Stimulated activated naive CD8-positive, alpha-beta T cell treated with anti-CD3 and anti-CD28 coated beads, Interleukin-15, Interleukin-2, amounts not matched to agents 100 U/mL and 50 U/mL, for 24 hours (primary cell): ENCODE results near the gene IL1RAPL1.
"Not testable (repeated sequence)": the region's sequence is repeated elsewhere in the genome, so short reads cannot be mapped to it uniquely, and the experiment has no call there.

Experiments used
- ATAC-seq: fragments of 150-1000 bp; cut with Tn5 transposase; one replicate; pipeline ENCODE4 v1.10.0; 2021
- DNase-seq: peaks from one replicate; pipeline ENCODE4 v3.0.0; 2021

IL1RAPL1 gene

DNA sequence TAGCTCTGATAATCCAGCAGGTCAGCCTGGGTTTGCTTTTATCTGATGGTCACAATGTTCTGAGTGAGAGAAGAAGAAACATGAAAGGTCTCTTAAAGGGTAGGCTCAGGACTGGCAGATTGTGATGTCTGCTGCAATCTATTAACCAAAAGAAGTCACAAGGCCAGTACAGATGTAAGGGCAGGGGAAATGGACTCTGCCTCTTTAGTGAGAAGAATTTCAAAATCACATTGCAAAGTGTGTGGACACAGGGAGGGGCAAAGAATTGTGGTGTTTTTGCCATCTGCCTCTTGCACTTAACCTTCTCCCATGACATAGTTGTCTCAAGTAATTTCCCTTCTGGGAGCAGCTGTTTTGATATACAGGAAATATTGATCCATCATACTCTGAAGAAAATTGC, 40.9 kb downstream of the IL1RAPL1 start:
- DNase-seq: no peak
- no peak for ATAC-seq

DNA sequence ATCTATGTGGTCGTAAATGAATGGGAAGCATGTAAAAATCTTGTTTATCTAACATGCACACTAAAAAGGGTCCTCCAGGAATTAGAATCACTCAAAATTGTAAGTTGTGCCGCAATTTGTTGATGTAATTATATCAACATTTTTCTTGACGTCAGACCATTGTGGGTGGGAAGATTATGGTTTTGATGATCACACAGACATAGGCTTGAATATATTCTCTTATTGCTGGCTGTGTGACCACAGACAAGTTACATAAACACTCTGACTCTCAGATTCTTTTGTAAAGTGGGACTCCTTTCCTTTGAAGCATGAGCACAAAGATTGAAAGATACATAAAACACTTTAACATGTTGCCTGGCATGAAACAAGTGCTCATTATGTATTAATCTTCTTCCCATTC, 51.5 kb downstream of the IL1RAPL1 start:
- ATAC-seq (no peak), DNase-seq (no peak)

DNA sequence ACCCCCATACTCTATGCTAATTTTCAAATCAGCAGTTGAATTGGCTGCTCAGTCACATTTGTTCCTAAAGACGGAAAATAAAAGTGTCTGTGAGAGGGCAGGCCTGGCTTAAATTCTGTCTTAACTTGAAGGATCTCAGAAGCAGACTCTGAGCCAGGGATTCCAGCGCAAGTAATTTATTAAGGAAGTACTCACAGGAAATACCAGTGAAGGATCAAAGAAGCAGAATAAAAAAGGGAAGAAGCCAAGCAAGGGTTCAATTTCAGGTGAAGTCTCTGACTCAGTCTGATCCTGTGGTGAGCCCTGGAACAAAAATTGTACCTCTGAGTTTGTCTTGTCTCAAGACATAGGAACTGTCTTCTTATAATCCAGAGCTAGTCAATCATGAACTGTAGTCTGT, 52.2 kb downstream of the IL1RAPL1 start:
- ATAC-seq: no peak
- DNase-seq: no peak

DNA sequence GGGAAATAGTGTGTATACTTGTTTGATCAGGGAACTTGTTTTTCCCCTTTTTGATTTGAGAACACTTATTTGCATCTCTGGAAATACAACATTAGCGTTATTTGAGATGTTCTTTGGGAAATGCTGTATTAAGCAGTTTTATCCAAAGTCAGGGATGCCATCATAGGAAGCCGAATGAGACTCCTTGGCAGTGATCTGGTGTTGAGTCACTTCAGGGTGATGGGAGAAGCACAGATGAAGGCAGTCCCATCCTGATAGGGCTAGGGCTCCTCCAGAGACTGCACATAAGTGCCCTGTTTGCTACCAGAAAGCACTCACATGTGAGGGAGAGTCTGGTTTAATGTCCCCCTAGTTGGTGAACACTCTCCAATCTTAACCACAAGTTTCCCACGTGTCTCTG, 62.3 kb downstream of the IL1RAPL1 start:
- ATAC-seq: no peak
- no peak for DNase-seq

DNA sequence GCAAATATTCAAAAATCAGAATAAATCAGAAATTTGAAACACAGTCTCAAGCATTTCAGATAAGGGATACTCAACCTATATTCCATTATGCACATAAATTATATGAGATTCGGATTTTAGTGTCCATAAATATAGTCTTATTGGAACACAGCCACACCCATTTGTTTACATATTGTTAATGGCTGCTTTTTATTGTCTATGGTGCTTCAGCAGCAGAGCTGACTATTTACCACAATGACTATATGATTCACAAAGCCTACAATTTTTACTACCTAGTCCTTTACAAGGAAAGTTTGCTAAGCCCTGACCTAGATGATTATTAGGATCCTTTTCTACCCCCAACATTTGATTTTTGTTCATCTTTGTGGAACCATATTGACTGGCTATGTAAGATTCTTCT, 63.9 kb downstream of the IL1RAPL1 start:
- no peak for ATAC-seq
- no peak for DNase-seq

DNA sequence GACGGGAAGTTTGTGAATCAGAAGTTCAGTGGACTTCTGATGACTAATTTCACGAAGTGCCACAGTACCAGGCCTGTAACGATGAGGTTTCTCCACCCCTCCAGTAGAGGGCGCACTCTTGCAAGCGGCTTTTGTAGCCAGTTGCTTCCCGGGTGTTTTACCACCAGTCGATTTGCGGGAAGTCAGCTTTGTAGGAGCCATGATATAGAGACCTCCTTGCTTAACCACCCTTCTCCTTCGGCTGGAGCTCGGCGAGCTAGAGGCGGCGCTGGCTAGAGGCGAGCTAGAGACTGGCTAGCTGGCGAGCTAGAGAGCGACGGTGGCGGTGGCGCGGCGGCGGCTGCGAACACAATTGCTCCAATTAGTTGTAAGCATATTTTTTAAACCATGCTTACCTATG, 72.0 kb downstream of the IL1RAPL1 start:
- ATAC-seq: no peak
- DNase-seq: peak; percentile 2

DNA sequence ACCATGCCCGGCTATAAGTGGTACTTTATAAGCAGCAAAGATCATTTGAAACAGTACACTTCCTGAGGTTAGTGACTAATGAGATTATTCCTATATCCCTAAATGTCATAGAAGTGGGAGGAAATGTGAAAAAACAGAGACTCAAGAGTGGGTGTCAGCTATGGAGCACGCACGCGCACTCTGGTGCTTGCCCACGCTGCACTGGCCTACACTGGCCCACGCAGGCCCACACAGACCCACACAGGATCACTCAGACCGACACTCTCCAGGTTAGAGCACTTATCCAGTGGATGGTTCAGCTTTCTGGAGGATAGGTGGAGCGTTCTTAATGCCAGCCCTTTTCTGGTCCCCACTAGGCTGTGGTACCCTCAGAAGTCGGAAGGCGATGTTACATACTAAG, 78.5 kb downstream of the IL1RAPL1 start:
- ATAC-seq (no peak), DNase-seq (no peak)

DNA sequence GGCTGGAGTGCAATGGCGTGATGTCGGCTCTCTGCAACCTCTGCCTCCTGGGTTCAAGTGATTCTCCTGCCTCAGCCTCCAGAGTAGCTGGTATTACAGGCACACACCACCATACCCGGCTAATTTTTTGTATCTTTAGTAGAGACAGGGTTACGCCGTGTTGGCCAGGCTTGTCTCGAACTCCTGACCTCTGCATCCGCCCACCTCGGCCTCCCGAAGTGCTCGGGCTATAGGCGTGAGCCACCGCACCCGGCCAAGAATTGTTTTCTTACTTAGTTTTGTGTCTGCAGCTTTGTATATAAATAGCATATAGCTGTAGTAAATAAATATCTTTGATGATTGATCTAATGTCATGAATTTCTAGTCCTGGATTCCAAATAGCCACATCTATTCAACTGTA, 81.1 kb downstream of the IL1RAPL1 start:
- DNase-seq (no peak), ATAC-seq (no peak)

DNA sequence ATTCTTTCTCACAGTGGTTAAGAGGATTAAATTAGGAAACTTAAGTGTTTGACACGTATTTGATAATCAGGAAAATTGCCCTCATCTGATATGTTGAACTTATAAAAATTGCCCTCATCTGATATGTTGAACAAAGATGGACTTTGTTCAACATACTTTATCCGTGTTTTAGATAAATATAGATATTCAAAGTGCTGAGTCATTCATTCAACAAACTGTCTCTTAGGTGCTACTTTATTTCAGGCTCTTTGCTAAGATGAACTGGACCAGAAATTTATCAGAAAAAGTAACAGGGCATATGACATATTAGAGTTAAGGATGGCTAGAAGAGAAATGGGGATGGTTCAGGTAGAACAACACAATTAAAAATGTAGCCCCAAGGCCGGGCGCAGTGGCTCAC, 81.7 kb downstream of the IL1RAPL1 start:
- ATAC-seq (no peak), DNase-seq (no peak)

DNA sequence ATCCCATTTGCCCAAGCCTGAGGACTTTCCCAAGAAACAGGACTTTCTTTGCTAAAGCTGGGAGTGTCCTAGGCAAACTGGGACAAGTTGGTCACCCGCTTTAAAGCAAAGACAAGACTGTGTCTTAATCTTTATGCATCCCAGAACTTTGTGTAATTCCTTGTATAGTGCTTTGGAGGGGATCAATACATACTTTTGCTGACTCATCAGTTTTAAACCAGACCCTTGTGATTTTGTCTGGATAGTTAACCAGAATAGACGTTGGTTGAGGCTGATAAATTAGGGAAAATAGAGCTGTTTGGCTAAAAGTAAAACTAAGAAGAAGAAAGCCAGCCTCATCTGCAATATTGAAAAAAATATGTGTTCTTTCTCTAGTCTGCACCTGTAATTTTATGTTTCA, 82.8 kb downstream of the IL1RAPL1 start:
- DNase-seq (no peak), ATAC-seq (no peak)

DNA sequence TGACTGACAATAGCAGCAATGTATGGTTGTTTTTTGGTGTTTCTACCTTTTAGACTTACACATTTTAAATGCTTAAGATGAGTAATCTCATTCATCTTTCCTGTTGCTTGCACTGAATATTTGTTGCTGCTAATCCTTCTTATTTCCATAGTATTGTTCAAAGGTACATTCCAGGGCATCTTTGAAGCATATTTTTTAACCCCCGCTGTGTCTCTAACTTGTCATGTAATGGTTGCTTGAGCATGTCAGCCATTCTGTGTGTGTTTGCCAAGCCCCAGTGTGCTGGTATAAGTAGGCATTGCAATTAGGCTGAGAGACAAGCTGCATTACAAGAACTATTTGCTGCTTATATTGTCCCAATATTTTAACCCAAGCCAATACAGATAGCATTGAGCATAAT, 87.9 kb downstream of the IL1RAPL1 start:
- DNase-seq (no peak), ATAC-seq (no peak)

DNA sequence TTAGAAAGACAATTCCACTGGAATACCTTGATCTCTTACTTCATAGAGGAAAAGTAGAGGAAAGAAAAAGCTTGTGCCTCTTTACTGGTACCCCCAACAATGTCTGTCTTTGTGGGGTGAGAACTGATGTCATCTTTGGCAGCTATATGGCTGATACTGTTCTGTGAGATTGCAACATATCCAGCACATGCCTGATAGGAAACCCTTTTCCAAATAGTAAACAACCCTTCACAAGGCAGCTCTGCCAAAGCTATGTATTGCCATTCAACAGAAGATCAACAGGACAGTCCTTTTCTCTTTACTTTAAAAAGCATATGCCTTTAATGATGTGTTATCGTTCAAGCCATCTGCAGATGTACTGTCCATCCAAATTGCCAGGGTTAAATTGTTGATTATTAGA, 105.9 kb downstream of the IL1RAPL1 start:
- ATAC-seq (no peak), DNase-seq (no peak)

DNA sequence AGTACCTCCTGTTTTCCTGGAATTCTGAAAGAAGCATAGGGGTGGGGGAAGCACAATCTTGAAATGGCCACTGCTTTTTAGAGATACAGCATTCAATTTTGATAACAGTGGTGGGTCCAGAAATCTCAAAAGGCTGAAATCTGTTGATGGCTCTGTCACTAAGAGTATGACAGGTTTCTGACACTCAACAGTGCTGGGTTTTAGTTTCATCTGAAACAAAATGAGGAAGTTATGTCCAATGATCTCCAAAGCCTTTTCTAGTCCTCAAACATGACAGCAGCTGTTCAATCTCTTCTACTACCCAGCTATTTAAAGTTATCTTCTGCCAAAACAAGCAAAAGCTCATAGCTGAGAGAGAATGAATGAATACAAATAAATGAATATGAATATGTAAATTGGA, 110.5 kb downstream of the IL1RAPL1 start:
- DNase-seq (no peak), ATAC-seq (no peak)

DNA sequence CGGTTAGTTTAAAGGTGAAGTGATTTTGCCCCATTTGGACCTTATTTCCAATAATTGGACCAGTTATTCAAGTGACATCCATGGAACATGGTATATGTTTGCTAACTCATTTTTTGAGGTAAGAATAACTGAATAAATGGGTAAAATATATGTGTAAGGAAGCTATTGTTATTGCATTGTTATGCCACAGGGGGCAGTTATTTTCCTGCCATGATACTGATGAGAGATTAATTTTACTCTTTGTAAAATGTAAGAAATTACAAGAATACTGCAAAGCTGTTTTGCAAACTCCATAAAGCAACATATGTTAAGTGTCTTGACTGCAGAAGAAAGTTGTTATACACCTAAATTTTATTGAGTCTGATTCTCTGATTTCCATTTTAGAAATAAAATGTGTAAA, 114.0 kb downstream of the IL1RAPL1 start:
- ATAC-seq (no peak), DNase-seq (no peak)

DNA sequence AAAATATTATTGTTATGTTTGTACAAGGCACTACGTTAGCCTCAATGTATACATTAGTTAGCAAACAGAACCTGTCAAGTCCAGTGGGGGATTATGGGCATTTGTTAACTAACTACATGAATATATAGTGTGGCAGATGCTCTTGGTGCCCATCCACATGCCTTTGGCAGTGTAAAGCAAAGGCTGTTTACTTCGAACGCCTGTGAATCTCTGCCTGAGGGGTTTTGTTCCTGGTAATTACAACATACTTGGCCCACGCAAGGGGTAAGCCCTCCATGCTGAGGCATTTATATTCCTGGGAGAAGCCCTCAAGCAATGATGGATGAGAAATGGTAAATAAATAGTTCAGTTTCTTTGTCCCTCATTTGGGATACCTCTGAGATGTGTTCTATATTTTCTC, 119.7 kb downstream of the IL1RAPL1 start:
- DNase-seq (no peak), ATAC-seq (no peak)

DNA sequence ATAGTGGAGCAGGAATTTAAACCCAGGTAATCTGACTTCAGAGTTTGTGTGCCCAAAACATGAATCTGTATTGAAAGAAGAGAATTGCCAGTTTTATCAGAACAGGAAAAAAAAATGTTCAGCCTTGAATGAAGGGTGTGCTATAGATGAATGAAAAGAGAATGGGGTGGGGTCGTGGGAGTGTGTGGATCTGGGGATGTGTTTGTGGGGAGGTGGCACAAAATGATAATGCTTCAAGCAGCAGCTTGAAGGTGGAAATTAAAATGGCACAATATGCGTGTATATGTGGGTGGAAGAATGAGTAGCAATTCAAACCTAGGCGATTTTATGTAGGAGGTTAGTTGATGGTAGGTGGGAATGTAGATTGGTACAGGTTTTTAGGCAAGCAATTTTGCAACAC, 122.2 kb downstream of the IL1RAPL1 start:
- no peak for DNase-seq
- ATAC-seq: no peak

DNA sequence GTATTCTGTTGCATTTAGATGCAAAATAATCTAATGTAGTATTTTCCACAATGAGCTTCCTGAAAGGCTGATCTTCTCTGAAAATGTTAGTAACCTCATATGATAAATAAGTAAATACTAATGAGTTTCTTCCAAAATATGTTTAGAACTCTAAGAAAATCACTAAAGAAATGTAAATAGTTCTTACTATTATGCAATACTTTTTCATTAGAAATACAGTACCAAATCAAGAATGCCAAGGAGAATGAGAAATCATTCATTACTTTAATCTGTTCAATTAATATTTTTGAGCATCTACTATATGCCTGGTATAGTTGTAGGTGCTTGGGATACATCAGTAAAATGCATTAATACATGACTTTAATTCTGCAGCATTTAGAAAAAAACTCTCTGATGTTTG, 130.6 kb downstream of the IL1RAPL1 start:
- DNase-seq (no peak), ATAC-seq (no peak)

DNA sequence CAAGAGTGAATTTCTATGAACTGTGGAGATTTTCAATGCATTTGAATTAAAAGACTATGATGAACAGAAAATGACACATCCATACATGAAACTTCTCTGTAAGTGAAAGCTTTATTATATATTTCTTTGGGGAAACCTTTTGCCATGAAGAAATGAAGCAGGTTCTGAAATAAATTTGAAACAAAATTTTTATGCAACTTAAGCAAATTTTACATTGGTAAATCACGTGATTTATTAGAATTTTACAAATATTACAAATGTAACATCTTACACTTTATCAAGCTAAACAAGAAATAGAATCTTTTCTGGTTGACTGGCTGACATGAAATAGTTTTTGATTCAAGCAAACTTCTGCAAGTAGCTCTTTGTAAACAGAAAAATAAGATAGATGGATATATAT, 131.2 kb downstream of the IL1RAPL1 start:
- ATAC-seq (no peak), DNase-seq (no peak)

DNA sequence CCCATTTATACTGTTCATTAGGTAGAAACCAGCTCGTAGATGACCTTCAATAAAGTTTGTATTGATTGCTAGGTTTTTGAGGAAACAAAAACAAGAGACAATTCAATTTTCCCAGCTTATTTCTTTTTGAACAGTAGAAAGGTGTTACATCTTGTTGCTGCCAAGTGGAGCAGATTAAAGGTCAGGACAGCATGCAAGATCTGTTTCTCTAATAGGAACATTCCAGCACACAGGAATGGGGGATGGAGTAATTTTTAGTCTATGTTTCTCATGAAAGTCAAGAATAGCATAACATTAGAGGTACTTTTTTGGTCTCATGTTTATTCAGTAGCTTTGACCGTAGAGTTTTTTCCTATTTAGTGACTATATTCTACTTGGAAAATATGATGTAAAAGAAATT, 132.4 kb downstream of the IL1RAPL1 start:
- ATAC-seq (no peak), DNase-seq (no peak)

DNA sequence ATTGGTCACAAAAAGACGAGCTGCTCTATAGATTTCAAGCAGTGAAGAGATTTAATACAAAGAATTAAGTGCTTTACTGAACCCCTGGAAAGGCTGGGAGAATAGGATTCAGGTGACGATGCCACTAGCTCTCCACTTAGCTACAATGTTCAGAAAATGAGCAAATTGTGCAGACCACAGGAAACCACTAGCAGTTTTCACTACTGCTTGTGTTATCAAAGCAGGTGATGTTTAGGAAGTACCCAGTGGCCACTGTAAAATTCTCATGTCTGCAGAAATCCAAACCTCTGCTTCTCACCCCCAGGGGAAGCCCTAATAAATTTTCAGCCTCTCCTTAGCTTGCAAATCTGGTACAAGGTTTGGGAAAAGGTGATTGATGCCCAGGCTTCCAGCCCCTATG, 165.1 kb downstream of the IL1RAPL1 start:
- no peak for DNase-seq
- no peak for ATAC-seq

DNA sequence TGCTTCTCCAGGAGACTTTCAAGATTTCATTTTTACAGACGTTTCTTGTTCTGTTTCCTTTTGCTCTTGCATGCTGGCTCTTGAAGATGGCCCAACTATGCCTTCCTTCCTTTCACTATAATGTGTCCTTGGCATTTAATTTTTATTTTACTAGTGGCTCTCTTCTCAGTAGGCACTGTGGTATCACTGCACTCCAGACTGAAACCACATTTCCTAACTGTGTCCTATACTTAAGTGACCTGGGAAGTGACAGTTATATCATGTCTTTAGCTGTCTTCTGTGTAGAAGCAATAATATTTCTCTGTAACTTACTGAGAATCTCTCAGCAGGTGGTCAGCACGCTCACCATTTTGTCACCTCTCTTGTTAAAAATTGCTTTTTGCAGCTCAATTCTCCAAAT, 168.9 kb downstream of the IL1RAPL1 start:
- no peak for ATAC-seq
- DNase-seq: no peak

DNA sequence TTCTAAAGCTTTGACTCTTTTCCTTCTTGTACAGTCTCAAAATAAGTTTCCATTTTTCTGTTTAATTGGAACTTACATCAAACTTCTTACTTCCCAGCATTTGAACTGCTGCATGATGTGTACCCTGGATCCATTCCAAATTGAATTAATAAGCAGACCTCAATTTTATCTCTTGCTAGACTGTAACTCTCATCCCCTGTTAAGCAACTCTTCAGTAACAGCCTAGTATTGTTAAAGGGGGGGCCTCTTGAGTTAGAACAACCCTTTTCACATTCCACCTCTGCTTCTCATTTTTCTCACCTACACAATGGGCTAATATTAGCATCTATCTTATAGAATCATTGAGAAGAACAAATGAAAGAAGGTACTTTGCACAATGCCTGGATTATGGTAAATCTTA, 169.4 kb downstream of the IL1RAPL1 start:
- DNase-seq (no peak), ATAC-seq (no peak)

DNA sequence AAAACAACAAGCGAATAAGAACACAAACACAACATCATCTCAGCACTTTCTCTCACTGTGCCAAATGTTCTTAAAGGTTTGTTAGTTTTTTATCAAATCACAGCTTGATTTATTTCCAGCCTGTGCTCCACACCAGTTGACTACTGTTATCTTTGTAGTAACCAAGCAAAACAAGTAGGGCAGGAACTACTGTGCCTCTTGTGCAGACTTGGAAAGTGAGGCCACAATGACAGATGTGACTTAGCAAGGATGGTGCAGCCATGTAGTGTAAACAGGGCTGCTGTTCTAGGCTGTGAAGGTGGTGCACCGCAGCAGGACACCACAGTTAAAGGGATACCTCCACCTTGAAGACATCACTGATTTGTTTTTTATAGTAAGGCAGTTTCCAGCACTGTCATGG, 170.0 kb downstream of the IL1RAPL1 start:
- ATAC-seq (no peak), DNase-seq (no peak)

DNA sequence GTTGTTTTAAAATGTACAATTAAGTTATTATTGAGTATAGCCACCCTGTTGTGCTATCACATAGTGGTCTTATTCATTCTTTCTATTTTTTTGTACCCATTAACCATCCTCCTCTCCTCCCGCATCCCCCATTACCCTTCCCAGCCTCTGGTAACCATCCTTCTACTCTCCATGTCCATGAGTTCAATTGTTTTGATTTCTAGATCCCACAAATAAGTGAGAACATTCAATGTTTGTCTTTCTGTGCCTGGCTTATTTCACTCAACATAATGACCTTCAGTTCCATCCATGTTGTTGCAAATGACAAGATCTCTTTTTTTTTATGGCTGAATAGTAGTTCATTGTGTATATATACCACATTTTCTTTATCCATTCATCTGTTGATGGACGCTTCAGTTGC, 179.3 kb downstream of the IL1RAPL1 start:
- ATAC-seq, DNase-seq: not testable (repeated sequence)

DNA sequence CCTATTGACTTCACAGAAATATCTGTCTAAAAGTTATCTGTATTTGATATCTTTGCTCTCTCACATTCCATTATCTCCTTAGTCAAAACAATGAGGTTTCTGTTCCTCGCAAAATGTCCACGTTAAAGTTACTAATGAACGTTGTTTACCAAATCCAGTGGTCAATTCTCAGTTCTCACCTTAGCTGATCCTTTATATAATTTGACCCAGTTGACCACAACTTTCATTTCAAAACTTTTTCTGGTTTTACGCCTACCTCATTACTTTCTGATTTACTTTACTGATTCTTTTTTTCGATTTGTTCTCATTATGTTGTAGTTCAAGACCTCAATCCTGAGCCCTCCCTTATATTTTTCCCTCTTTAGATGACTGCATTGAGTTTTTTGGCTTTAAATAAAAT, 186.6 kb downstream of the IL1RAPL1 start:
- DNase-seq: no peak
- ATAC-seq: no peak

DNA sequence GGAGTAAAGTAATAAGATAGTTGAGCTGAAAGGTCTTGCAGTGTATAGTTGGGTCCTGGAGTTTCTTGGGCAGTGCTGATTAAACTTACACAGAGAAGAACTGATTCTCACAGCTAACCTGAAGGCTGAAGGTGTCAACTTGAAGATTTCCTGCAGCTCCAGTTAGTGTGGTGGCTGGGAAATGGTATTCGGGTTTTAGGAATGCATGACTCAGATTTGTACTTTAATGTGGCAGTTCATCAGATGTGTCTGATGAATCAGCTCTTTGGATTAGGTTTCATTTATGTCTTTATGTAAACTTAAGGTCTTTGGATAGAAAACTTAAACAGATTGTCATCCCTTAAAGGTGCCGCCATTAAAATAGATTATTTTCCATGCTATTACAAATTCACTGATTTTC, 200.0 kb downstream of the IL1RAPL1 start:
- DNase-seq: no peak
- no peak for ATAC-seq
